LNCaP clone FGC (cell line): ENCODE data around the gene IL17C.

Experiments
- DNase-seq: peaks from one replicate; pipeline ENCODE4 v3.0.0-alpha.2; 2011; ENCODE audit warnings: low read depth
- H3K4me3 ChIP-seq: 2 replicates; pipeline ENCODE4 v1.5.1; 2011; ENCODE audit warnings: mild to moderate bottlenecking, low read depth, low read length, control low read depth
- TF ChIP-seq, protein P1 (sequence below): IDR thresholded peaks from 2 replicates; pipeline ENCODE4 v1.5.1; 2012; ENCODE audit warnings: mild to moderate bottlenecking; ENCODE audit not compliant: control insufficient read depth, insufficient read depth; ENCODE audit errors: extremely low read depth

The IL17C gene

DNA sequence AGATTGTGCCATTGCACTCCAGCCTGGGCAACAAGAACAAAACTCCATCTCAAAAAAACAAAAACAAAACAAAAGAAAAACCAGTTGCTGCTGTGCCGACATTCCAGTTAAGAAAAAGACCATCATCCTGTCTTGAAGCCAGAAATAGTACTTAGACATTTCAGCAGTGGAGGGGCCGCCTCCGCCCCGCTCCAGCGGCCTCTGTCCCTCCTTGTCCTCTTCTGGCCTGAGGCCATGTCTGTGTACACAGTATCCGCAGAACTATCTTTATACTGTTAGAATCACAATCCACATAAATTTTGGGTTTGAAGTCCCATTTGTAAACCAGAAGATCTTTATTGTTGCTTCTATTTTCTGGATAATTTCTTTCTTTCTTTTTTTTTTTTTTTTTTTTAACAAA, 43.3 kb upstream of the IL17C start:
- H3K4me3 ChIP-seq = no peak overlapping the region
- no peak for DNase-seq
- TF ChIP-seq, protein P1, sequence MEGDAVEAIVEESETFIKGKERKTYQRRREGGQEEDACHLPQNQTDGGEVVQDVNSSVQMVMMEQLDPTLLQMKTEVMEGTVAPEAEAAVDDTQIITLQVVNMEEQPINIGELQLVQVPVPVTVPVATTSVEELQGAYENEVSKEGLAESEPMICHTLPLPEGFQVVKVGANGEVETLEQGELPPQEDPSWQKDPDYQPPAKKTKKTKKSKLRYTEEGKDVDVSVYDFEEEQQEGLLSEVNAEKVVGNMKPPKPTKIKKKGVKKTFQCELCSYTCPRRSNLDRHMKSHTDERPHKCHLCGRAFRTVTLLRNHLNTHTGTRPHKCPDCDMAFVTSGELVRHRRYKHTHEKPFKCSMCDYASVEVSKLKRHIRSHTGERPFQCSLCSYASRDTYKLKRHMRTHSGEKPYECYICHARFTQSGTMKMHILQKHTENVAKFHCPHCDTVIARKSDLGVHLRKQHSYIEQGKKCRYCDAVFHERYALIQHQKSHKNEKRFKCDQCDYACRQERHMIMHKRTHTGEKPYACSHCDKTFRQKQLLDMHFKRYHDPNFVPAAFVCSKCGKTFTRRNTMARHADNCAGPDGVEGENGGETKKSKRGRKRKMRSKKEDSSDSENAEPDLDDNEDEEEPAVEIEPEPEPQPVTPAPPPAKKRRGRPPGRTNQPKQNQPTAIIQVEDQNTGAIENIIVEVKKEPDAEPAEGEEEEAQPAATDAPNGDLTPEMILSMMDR = no peak

DNA sequence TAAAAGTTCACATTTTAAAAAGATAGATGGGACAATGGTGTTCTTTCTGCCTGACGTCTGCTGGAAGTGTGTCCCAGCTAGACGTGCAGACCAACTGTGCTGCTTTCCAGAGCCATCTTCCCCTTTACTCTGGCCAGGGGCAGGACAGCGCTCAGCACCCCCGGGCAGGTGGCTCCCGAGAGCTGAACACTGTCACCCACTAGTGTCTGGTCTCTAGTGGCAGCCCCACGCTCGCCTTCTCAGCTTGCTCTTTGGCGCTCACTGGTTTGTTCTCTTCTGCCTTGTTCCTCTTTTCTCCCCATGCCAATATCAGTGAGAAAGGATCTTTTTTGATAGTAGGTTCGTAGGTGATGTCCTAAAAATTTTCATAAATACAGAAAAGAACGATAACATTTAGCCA, 42.5 kb upstream of the IL17C start:
- no peak for DNase-seq
- H3K4me3 ChIP-seq = no peak overlapping the region
- TF ChIP-seq, protein P1 = no peak

DNA sequence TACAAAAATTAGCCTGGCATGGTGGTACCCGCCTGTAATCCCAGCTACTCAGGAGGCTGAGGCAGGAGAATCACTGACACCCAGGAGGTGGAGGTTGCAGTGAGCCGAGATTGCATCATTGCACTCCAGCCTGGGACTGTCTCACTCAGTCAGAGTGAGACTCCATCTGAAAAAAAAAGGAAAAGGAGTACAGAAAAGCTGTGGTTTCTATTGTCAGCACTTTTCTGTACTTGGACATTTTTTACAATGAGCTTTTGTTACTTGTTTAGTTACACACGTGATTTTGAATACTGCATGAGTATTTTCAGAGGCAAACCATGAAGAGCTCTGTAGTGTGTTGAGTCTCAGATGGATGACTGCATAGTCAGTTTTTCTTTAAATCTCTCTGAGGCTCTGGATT, 41.9 kb upstream of the IL17C start:
- DNase-seq = no peak
- TF ChIP-seq, protein P1 = no peak
- no peak overlapping the region for H3K4me3 ChIP-seq

DNA sequence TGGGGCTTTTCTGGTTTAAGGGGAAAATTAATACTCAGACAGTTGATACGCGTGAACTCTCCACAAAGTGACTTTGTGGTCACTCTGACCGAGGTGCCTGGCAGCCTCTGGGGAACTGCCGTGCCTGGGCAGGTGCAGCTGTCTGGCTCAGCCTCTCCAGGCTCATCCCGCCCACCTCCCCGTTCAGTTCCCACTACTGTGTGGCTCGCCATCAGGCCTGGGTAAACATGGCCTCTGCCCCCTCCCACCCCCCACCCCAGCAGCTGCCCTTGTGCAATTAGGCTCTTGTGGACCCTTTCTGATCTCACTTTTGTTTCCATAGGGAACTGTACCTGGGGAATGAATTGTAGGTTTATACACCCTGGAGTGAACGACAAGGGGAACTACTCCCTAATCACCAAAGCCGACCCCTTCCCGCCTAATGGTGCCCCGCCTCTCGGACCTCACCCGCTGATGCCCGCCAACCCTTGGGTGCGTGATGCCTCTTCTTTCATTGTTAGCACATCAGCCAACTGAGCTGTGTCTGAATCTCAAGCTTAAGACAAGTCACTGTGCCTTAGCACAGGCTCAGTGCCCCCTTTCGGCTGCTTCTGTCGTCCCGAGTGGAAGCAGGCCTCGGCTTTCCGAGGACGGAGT, 40.4 kb upstream of the IL17C start:
- H3K4me3 ChIP-seq = no peak overlapping the region
- TF ChIP-seq, protein P1 = no peak
- no peak for DNase-seq

DNA sequence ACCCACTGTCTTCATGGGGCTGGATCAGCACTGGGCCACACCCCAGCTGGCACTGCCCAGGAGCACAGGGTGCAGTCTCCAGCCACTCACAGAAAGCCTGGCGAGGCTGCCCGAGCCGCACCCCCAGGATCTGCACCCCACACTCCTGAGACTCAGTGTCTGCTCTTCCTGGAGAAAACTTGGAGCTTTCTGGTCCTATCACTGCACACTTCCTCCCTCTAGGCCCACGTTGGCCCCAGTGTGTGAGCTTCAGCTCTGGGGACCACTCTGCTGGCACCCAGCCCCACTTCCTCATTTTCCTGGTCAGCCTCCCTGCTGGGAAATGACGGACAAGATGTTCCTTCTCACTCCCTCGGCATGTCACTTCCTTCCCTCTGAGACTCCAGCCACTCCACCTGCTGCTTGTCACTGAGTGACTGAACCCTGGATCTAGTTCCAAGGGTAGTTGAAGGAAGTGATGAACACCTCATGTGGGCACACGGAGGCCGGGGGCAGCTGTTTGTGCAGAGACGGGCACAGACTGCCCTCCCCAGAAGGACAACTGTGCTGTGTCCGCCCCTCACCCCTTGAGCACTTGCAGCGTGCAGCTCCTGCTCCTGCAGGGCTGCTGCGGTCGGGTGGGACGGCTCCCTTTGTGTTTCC, 39.2 kb upstream of the IL17C start:
- no peak overlapping the region for H3K4me3 ChIP-seq
- TF ChIP-seq, protein P1 = no peak
- DNase-seq = no peak

DNA sequence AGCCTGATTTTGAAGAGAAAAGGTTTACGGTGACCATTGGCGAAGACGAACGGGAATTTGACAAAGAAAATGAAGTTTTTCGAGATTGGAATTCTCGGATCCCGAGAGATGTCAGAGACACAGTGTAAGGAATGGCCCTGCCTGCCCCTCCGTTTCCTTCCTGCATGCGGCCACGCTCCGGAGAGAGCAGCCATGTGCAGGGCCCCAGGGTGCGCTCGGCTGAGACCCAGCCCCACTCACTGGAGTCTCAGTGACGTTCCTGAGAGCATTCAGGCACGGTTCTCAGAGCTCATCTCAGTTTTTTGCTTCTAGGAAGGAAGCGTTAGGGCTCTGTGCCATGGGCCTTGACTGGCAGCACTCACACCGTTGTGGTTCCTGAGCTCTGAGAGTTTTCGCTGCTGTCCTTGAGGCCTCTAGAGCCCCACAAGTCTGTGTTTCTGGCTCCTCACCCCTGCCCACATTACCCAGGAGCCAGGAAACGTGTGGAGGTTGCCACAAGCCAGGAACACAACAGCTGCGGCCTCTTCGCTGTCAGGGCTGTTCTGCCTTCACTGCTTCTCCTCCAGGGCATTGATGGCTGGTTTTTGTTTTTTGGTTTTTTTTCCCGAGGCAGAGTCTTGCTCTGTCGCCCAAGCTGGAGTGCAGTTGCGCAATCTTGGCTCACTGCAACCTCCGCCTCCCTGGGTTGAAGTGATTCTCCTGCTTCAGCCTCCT, 38.4 kb upstream of the IL17C start:
- TF ChIP-seq, protein P1 = no peak
- H3K4me3 ChIP-seq = no peak overlapping the region
- no peak for DNase-seq

DNA sequence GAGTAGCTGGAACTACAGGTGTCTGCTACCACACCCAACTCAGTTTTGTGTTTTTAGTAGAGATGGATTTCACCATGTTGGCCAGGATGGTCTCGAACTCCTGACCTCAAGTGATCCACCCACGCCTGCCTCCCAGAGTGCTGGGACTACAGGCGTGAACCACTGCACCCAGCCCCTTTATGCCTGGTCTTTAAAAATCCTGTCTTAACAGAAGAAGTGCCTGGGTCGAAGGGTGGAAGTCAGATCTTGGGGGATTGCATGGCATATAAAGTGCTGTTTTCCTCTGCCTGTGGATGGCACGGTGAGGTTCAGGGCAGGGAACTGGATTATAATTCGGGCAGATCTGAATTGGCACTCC, 37.9 kb upstream of the IL17C start:
- no peak for DNase-seq
- TF ChIP-seq, protein P1 = no peak

More for the DNA sequence above, 37.9 kb upstream of the IL17C start:
- no peak overlapping the region for H3K4me3 ChIP-seq
